ENCODE results near the gene GTF2H1.

Gene GTF2H1

GRCh38 chr11:18288911-18289310 is 33.5 kb upstream of the GTF2H1 start:
- H3K4me3 ChIP-seq (ENCODE audit: low read depth, low read length), result no peak overlapping the region
- no peak for DNase-seq
- H3K27ac ChIP-seq, result no peak overlapping the region
- peaks cover 38% of the 10 kb centered on the region for H3K36me3 ChIP-seq
- H3K9me3 ChIP-seq (ENCODE audit: severe bottlenecking), result no peaks in the 10 kb centered on the region
- H3K27me3 ChIP-seq (ENCODE audit: insufficient read depth, low read depth, severe bottlenecking), result no peaks in the 10 kb centered on the region
- TF ChIP-seq, protein P1, sequence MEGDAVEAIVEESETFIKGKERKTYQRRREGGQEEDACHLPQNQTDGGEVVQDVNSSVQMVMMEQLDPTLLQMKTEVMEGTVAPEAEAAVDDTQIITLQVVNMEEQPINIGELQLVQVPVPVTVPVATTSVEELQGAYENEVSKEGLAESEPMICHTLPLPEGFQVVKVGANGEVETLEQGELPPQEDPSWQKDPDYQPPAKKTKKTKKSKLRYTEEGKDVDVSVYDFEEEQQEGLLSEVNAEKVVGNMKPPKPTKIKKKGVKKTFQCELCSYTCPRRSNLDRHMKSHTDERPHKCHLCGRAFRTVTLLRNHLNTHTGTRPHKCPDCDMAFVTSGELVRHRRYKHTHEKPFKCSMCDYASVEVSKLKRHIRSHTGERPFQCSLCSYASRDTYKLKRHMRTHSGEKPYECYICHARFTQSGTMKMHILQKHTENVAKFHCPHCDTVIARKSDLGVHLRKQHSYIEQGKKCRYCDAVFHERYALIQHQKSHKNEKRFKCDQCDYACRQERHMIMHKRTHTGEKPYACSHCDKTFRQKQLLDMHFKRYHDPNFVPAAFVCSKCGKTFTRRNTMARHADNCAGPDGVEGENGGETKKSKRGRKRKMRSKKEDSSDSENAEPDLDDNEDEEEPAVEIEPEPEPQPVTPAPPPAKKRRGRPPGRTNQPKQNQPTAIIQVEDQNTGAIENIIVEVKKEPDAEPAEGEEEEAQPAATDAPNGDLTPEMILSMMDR (IDR thresholded peaks at IDR 0.05; ENCODE audit: low read depth, low read length), result no peak

DNA sequence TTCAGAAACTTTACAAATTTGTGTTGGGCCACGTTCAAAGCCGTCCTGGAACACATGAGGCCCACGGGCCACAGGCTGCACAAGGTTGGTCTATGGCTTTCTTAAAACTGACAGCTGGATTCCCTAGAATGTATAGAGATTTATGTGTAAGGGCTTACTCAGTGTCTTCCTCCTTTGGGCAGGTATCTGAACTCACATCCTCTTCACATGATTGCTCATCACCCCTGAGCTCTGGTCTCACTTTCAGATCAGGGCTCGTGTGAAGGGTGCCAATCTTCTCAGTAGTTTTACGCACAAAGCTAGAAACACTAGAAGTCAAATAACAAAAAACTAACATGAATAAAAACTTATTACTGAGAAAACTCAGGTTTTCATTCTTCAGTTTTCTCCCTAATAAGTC is 27.5 kb upstream of the GTF2H1 start:
- TF ChIP-seq, protein P1 (IDR thresholded peaks at IDR 0.05; ENCODE audit: low read depth, low read length), result no peak
- Histone ChIP-seq H3K27me3 (ENCODE audit: insufficient read depth, low read depth, severe bottlenecking) (no peaks in the 10 kb centered on the region), H3K27ac (no peak overlapping the region), H3K36me3 (peaks cover 69% of the 10 kb centered on the region), H3K4me3 (ENCODE audit: low read depth, low read length) (no peak overlapping the region), H3K9me3 (ENCODE audit: severe bottlenecking) (no peaks in the 10 kb centered on the region)
- DNase-seq, result no peak

DNA sequence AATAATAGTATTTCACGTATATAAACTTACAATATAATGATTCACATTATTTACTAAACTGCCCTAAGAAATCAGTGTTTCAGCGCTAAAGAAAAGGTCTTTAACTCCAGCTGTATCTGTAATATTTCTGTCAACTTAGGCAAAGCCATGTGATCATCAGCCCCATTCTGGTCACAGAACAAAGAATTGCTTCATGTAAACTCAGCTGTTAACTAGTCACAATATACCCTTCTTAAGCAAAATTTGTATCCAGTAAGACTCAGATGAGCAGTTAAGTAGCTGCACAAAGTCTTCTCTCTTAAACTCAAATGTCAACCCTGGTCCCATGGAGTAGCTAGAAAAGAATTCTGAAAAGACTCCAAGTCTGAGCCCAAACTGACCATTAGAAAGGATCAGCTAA is 27.1 kb upstream of the GTF2H1 start:
- no peak overlapping the region for H3K4me3 ChIP-seq (ENCODE audit: low read depth, low read length)
- peaks cover 67% of the 10 kb centered on the region for H3K36me3 ChIP-seq
- no peak overlapping the region for H3K27ac ChIP-seq
- TF ChIP-seq, protein P1 (IDR thresholded peaks at IDR 0.05; ENCODE audit: low read depth, low read length), result no peak
- no peaks in the 10 kb centered on the region for H3K27me3 ChIP-seq (ENCODE audit: insufficient read depth, low read depth, severe bottlenecking)
- no peaks in the 10 kb centered on the region for H3K9me3 ChIP-seq (ENCODE audit: severe bottlenecking)
- no peak for DNase-seq

DNA sequence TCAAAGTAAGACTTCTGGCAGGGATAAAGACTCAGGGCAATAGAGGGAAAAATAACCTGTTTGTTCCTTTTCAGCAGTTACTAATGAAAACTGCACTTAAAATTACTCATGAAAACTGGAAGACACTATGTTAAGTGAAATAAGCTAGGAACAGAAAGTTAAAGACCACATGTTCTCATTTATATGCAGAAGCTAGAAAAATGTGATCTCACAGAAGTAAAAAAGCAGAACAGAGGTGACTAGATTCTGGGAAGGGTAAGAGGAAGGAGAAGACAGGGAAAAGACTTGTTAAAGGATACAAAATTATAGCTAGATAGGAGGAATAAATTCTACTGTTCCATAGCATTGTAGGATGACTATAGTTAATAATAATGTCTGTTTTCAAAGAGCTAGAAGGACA is 22.6 kb upstream of the GTF2H1 start:
- Histone ChIP-seq H3K36me3 (peaks cover 53% of the 10 kb centered on the region), H3K9me3 (ENCODE audit: severe bottlenecking) (no peaks in the 10 kb centered on the region), H3K27me3 (ENCODE audit: insufficient read depth, low read depth, severe bottlenecking) (no peaks in the 10 kb centered on the region), H3K4me3 (ENCODE audit: low read depth, low read length) (no peak overlapping the region), H3K27ac (no peak overlapping the region)
- TF ChIP-seq, protein P1 (IDR thresholded peaks at IDR 0.05; ENCODE audit: low read depth, low read length), result no peak
- no peak for DNase-seq

- H3K27me3 ChIP-seq (ENCODE audit: insufficient read depth, low read depth, severe bottlenecking), result no peaks in the 10 kb centered on the region
- no peaks in the 10 kb centered on the region for H3K9me3 ChIP-seq (ENCODE audit: severe bottlenecking)
- TF ChIP-seq, protein P1 (IDR thresholded peaks at IDR 0.05; ENCODE audit: low read depth, low read length), result no peak
- no peak for DNase-seq
- H3K36me3 ChIP-seq, result peaks cover 60% of the 10 kb centered on the region
- no peak overlapping the region for H3K4me3 ChIP-seq (ENCODE audit: low read depth, low read length)
- no peak overlapping the region for H3K27ac ChIP-seq
Measured at GRCh38 chr11:18304745-18305144, 17.6 kb upstream of the GTF2H1 start.

GRCh38 chr11:18307461-18308139 is 14.8 kb upstream of the GTF2H1 start:
- no peak for DNase-seq
- Histone ChIP-seq H3K9me3 (ENCODE audit: severe bottlenecking) (no peaks in the 10 kb centered on the region), H3K27ac (no peak overlapping the region), H3K4me3 (ENCODE audit: low read depth, low read length) (no peak overlapping the region), H3K27me3 (ENCODE audit: insufficient read depth, low read depth, severe bottlenecking) (no peaks in the 10 kb centered on the region), H3K36me3 (peaks cover 69% of the 10 kb centered on the region)
- TF ChIP-seq, protein P1 (IDR thresholded peaks at IDR 0.05; ENCODE audit: low read depth, low read length), result no peak

Data from WERI-Rb-1 (cell line).